Measurements from ENCODE around the gene CCDC32.

- no peak for TF ChIP-seq ESRRA (IDR thresholded peaks at IDR 0.05; ENCODE audit: borderline replicate concordance, low read length)
- TF ChIP-seq RFX5 (IDR thresholded peaks at IDR 0.05) = no peak
- TF ChIP-seq CTCF (IDR thresholded peaks at IDR 0.05) = no peak
- TF ChIP-seq BHLHE40 (IDR thresholded peaks at IDR 0.05; ENCODE audit: low read depth, low read length) = no peak
- TF ChIP-seq MAX (IDR thresholded peaks at IDR 0.05) = no peak
Measured at GRCh38 chr15:40595219-40595618, 30.4 kb upstream of the CCDC32 start.

All from A549 (cell line).